Hematopoietic multipotent progenitor cell treated with erythropoietin and hydrocortisone succinate and interleukin-3 and kit ligand, for 4 days (in vitro differentiated cells): ENCODE results near the gene MCIDAS.
A peak's percentile ranks its signal among the peaks of the same experiment; 100 is the strongest.

Experiments used
- DNase-seq: peaks from one replicate; pipeline ENCODE4 v3.0.0-alpha.2; 2015

Gene MCIDAS

DNA sequence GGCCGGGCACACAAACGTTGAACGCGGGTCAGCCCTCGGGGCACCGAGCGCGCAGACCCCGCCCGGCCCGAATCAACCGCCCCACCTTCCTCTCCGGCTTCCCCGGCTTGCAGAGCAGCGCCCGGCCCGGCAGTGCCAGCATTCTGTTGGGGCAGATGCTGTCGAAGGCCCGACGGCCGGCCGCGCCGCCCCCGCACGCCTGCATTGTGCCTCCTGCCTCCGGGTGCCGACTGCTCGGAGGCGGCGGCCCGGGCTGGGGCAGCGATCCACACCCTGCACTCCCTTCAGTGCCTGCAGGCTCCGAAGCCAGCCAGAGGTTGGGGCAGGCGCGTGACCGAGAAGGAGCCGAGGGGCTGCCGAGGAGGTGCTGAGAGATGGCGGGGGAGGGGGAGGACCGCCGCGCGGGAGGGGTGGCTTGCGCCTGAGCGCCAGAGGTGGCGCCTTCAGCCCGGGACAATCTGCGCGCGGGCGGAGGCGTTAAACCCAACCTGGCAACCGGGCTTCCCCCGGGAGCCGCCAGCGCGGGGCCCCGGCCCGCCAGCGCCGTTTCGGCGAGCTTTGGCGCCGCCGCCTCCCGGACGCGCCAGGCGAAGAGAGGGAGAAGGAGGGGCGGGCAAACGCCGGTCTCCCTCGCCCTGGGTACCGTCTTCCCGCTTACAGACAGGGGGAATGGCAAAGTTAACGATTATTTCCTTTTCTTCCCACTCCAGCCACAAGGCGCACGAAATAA, at the start of gene MCIDAS:
TSS of gene MCIDAS (minus strand) at position 382 of the 730 bp plus-strand sequence. CDS start at position 205, 177 bp downstream.
- peak; percentile 57 for DNase-seq

DNA sequence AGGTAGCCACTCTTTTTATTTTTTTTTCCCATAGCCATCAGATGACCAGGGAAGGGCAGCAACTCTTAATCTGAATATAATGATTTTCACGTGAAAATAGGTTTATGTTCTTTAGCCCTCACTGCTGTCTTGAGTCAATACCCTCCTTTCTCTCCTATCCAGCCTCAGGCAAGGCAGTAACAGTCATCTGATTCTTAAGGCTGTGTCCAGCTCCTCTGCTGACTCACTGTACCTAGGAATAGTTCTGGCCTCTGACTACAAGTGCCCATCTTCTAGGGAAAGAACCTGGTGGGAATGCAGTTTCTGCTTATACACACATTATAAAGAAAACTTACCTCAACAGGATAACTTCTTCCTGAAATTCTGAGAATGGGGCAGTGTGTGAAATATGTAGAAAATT, 49.7 kb upstream of the MCIDAS start:
- DNase-seq: no peak

- no peak for DNase-seq
Observed at GRCh38 chr5:55258339-55258738, 31.2 kb upstream of the MCIDAS start.

GRCh38 chr5:55254802-55255201, 27.7 kb upstream of the MCIDAS start:
- no peak for DNase-seq

- DNase-seq: no peak
Observed at GRCh38 chr5:55250064-55250463, 22.9 kb upstream of the MCIDAS start.

- DNase-seq: no peak
Observed at GRCh38 chr5:55241746-55242145, 14.6 kb upstream of the MCIDAS start.

DNA sequence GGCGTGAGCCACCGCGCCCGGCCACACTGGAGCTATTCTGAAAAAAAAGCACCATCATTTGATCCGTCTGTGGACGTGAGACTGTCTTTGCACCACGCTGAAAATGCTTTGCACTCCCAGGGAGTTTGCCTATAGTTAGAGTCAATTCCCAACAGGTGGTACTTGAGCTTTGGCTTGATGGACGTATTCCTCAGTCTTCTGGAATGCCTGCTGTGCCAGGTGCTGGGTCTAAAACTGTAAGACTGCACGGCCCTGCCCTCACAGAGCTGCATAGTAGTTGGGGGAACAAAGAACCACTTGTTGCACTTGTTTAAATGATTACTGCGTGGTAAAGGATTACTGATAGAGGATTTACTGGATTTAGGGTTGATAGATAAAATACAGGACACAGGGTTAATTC, 9.7 kb upstream of the MCIDAS start:
- DNase-seq: no peak

- peak; percentile 42 for DNase-seq
Observed at GRCh38 chr5:55234121-55234700, 7.1 kb upstream of the MCIDAS start.

DNA sequence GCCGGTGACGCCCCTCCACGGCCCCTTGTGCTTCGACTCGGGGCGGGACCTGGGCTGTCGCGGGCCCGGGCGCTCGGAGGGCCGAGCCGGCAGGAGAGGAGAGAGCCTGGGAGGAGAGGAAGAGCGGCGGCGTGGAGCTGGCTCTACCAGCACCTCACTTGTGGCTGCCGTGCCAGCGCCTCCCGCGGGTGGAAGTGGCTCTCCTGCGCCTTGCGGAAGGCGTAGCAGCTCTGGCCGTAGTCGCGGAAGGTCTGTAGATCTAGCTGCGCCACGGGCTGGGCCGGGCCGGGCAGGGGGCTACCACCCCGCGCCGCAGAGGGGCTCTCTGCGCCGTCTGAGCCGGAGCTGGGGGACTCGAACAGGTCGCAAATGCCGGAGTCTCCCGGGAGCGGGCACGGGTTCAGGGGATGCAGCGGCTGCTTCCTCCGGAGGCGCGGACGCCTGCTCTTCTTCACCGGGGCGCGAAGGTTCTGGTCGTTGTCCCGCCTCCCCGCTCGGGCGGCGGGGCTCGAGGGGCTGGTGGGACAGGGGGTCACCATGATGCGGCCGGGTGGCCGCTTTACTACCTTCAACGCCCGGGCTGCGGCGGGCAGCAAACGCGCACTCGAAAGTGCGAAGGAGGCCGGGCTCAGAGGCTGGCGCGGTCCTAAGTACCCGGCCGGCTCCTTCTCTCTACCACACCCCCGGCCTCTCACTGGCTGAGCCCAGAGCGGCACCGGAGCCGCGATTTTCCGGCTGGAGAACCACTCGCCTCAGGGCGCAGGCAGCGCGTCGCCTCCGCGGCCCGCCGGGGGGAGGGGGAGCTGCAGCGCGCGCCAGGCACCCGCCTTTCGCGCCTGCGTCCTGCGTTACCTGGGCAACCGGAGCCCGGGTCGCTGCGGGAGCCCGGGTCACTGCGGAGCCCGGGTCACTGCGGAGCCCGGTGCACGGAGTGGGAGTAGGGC, 6.1 kb upstream of the MCIDAS start, which contains the start of gene CCNO:
TSS of gene CCNO (minus strand) at position 624 of the 944 bp plus-strand sequence. CDS start at position 539, 85 bp downstream.
- DNase-seq: peak; percentile 78

DNA sequence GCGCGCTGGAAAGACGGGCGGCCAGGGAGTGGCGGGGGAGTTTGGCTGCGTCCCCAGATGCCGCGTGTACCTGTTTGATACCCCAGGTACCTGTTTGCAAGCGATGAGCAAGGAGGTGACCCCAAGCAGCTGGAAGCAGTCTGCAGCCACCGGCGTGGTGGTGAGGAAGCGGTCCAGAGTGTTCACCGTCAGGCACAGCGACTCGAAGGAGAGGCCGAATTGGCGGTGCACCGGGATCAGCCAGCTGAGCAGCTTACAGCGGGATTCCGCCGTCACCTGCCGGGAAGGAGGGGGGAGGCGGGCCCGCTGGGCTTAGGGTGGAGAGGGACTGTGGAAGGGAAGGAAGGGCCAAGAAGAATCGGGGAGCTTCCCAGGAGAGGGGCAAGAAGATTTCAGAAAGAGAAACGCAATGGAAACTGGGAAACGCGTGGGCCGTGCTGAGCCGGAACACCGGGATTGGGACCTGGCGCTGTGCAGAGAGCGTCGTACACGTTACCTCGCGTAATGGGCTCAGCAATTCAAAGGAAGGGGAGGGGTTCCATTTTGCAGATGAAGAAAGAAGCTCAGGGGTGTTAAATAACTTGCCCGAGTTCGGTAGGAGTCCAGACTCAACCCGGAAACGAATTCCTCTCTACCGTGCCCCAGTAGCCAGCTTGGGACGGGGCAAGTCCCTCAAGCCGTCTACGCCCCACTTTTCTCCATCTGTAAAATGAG, 5.3 kb upstream of the MCIDAS start:
- no peak for DNase-seq

DNA sequence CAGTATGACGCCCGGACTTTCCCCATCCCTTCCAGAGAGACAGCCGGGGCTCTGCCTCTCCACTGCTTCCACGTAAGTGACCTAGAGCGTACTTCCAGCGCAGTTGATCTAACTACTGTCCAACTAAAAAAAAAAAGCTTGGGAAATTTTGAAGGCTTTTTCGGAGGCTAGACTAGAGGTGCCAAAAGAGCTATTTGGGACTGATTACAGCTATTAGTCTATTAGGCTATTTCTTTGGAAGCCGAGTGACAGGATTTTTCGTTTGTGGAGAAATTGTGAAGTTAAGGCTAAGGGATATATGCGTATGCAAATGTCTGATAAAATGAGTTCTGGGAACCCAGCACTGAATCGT, 4.8 kb upstream of the MCIDAS start:
- DNase-seq: no peak

DNA sequence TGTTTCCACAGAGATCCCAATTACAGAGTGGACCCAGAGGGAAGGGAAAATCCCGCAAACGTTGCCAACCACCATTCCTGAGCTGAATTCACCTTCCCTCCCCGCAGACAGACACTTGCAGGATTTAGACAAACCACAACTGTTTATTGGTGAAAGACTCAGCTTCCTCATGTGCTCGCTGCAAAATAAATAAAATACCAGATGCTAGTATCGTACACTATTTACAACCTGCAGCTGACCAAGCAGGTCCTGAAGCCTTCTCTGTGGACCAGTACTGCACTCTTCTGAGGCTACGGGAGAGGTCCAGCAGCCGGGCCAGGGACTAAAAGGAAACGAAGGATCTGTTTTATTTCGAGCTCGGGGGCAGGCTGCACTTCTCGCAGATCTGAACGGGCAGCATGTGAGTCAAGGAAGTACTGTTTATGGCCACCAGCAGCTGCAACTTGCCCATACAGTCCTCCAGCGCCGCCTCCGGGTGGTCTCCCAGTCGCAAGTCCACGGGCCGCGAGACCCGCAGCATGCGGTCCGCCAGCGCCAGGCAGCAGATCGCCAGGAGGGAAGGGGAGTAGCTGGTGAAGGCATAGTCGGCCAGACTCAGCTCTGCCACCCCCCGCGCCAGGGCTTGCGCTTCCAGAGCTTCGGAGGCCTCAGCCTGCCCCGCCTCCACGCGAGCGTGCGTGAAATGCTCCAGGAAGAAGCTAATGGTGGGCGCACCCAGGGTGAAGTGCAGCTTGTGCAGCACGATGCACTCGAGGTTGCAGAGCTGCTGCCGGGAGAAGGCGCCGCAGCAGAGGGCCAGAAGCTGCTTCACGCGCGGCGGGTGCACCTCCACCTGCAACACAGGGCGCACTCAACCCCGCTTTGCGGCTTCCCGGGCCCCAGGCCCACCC, 4.2 kb upstream of the MCIDAS start:
- peak; percentile 52 for DNase-seq

GRCh38 chr5:55230086-55230629, 3.0 kb upstream of the MCIDAS start:
- no peak for DNase-seq

- no peak for DNase-seq
Observed at GRCh38 chr5:55227664-55228430, 732 bp upstream of the MCIDAS start.

- DNase-seq: peak; percentile 84
Observed at GRCh38 chr5:55226027-55226933, 835 bp downstream of the MCIDAS start.

DNA sequence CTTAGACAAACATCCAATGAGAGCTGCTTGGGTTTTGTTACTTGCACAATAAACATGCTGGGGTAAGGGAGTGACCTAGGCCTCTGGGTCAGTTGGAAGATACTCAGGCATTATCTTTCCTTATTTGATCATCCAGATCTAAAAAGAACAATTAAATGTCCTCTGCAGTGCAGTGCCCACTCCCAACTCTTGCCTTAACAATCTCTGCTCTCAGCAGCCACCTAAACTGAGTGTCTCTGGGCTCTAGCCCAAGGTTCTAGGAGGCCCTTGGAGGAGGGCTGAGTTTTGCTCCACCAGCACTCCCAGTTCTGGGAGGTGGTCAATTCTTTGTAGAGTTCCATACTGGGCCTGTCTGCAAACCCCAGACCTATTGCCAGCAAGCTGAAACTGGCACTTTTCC, 1.8 kb downstream of the MCIDAS start:
- no peak for DNase-seq

DNA sequence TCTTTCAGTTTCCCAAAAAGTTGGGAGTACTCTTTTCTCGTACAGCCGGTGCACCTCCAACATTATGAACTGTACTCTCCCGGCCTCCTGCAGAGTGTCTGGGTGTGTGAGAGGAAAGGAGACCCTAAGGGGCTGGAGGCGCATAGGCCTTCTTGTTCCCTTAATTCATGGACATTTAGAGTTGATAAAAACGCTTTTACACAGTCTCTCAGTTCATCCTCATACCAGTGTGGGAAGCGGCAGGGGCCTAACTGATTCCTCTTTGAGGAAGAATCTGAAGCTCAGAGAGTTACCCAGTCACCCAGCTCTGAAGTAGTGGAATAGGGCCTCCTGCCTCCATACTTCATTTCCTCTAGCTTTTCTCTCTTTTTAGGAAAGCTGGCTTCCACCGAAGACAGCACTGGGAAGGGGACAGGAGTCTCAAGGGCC, 3.3 kb downstream of the MCIDAS start:
- DNase-seq: no peak

GRCh38 chr5:55222985-55223811, 3.9 kb downstream of the MCIDAS start:
- peak; percentile 36 for DNase-seq
